ENCODE data around the gene CCNJ. TPM values are rescaled to one million over a fixed set of nuclear protein-coding genes. Genes with fewer than 3 reads are reported as not detected.
A peak's percentile ranks its signal among the peaks of the same experiment; 100 is the strongest.

CCNJ gene
- total and polyA plus RNA-seq, 2 donors (not counting 1 experiment from before 2014, with no cell fraction given) = 2.8 to 8.9 TPM

GRCh38 chr10:96082748-96083147, 39.4 kb downstream of the CCNJ start:
- no peaks in the 10 kb centered on the region for H3K9me3 Mint-ChIP-seq (ENCODE audit: insufficient read depth)
- H3K27ac Mint-ChIP-seq = no peak overlapping the region
- no peaks in the 10 kb centered on the region for H3K79me2 ChIP-seq (ENCODE audit: control insufficient read depth, insufficient read depth, low read length)
- H3K27me3 ChIP-seq (replicated peaks in 1 of 4; ENCODE audit: control extremely low read depth in 1 of 4, control insufficient read depth in 3 of 4, insufficient read depth in 4 of 4, low read length in 3 of 4) = no peaks in the 10 kb centered on the region
- no peaks in the 10 kb centered on the region for H3K9me3 ChIP-seq (ENCODE audit: control extremely low read depth in 1 of 3, control insufficient read depth in 2 of 3, insufficient read depth in 1 of 3, low read length in 2 of 3)
- CTCF ChIA-PET = interaction anchor here (1.4 kb wide), 2 partner anchors 65 to 210 kb away, joined by 4 read pairs; no protein-coding TSS in a partner anchor
- intact Hi-C loops (cut with micrococcal nuclease) = no loop called here
- ATAC-seq (ENCODE audit: low read depth) (no peak), DNase-seq (no peak)
- no peaks in the 10 kb centered on the region for H3K27me3 Mint-ChIP-seq
- POLR2A ChIA-PET = no interaction called here
- no peak overlapping the region for H3K9ac ChIP-seq (ENCODE audit: low read length)
- no peaks in the 10 kb centered on the region for H4K20me1 ChIP-seq (ENCODE audit: control insufficient read depth, insufficient read depth, low read length, poor library complexity, severe bottlenecking)
- H3K27ac ChIP-seq (ENCODE audit: low read length in 2 of 2) = no peak overlapping the region
- H3K4me3 Mint-ChIP-seq = no peak overlapping the region
- peaks cover 0 to 3% of the 10 kb centered on the region in 2 experiments for H3K36me3 ChIP-seq (replicated peaks in 1 of 2; ENCODE audit: control extremely low read depth in 1 of 2, control insufficient read depth in 1 of 2, extremely low read depth in 1 of 2, insufficient read depth in 2 of 2, low read length in 1 of 2)
- no CpG with 5 or more reads among the region's 1 CpG for WGBS (ENCODE audit: insufficient coverage)
- H2AFZ ChIP-seq (ENCODE audit: insufficient read depth, low read depth, low read length, poor library complexity, severe bottlenecking) = no peak overlapping the region
- no peak overlapping the region for H3K4me2 ChIP-seq (replicated peaks; ENCODE audit: low read depth, low read length, poor library complexity, severe bottlenecking)
- H3K4me1 Mint-ChIP-seq = no peaks in the 10 kb centered on the region
- TF ChIP-seq EZH2 (IDR thresholded peaks at IDR 0.05; ENCODE audit: borderline replicate concordance, insufficient read depth, low read depth, low read length, poor library complexity, severe bottlenecking) = no peak
- TF ChIP-seq, protein P1, sequence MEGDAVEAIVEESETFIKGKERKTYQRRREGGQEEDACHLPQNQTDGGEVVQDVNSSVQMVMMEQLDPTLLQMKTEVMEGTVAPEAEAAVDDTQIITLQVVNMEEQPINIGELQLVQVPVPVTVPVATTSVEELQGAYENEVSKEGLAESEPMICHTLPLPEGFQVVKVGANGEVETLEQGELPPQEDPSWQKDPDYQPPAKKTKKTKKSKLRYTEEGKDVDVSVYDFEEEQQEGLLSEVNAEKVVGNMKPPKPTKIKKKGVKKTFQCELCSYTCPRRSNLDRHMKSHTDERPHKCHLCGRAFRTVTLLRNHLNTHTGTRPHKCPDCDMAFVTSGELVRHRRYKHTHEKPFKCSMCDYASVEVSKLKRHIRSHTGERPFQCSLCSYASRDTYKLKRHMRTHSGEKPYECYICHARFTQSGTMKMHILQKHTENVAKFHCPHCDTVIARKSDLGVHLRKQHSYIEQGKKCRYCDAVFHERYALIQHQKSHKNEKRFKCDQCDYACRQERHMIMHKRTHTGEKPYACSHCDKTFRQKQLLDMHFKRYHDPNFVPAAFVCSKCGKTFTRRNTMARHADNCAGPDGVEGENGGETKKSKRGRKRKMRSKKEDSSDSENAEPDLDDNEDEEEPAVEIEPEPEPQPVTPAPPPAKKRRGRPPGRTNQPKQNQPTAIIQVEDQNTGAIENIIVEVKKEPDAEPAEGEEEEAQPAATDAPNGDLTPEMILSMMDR (IDR thresholded peaks at IDR 0.05) = no peak
- no peaks in the 10 kb centered on the region for H3K4me1 ChIP-seq (ENCODE audit: control insufficient read depth in 2 of 2, insufficient read depth in 2 of 2, low read length in 2 of 2)
- H3K4me3 ChIP-seq (ENCODE audit: control extremely low read depth in 1 of 5, extremely low read depth in 1 of 5, insufficient read depth in 1 of 5, low read depth in 2 of 5, low read length in 4 of 5) = no peak overlapping the region

GRCh38 chr10:96089116-96089515, 45.7 kb downstream of the CCNJ start:
- Histone ChIP-seq H3K79me2 (ENCODE audit: control insufficient read depth, insufficient read depth, low read length) (no peaks in the 10 kb centered on the region), H3K9ac (ENCODE audit: low read length) (peak overlapping the region; percentile 88), H3K27me3 (replicated peaks in 1 of 4; ENCODE audit: control extremely low read depth in 1 of 4, control insufficient read depth in 3 of 4, insufficient read depth in 4 of 4, low read length in 3 of 4) (peaks cover 0 to 25% (median 17%) of the 10 kb centered on the region in 4 experiments), H3K4me3 (ENCODE audit: control extremely low read depth in 1 of 5, extremely low read depth in 1 of 5, insufficient read depth in 1 of 5, low read depth in 2 of 5, low read length in 4 of 5) (peak overlapping the region in 2 of 5 experiments; percentile 96 to 97), H4K20me1 (ENCODE audit: control insufficient read depth, insufficient read depth, low read length, poor library complexity, severe bottlenecking) (no peaks in the 10 kb centered on the region), H3K9me3 (ENCODE audit: control extremely low read depth in 1 of 3, control insufficient read depth in 2 of 3, insufficient read depth in 1 of 3, low read length in 2 of 3) (peaks cover 5 to 8% (median 7%) of the 10 kb centered on the region in 3 donors), H3K27ac (ENCODE audit: low read length in 2 of 2) (peak overlapping the region in 1 of 2 donors; percentile 96), H3K36me3 (replicated peaks in 1 of 2; ENCODE audit: control extremely low read depth in 1 of 2, control insufficient read depth in 1 of 2, extremely low read depth in 1 of 2, insufficient read depth in 2 of 2, low read length in 1 of 2) (no peaks in the 10 kb centered on the region), H3K4me2 (replicated peaks; ENCODE audit: low read depth, low read length, poor library complexity, severe bottlenecking) (peak overlapping the region; percentile 81), H2AFZ (ENCODE audit: insufficient read depth, low read depth, low read length, poor library complexity, severe bottlenecking) (peak overlapping the region; percentile 90), H3K4me1 (ENCODE audit: control insufficient read depth in 2 of 2, insufficient read depth in 2 of 2, low read length in 2 of 2) (peaks cover 6 to 9% of the 10 kb centered on the region in 2 donors)
- H3K4me3 Mint-ChIP-seq = peak overlapping the region; percentile 42
- H3K9me3 Mint-ChIP-seq (ENCODE audit: insufficient read depth) = peaks cover 2% of the 10 kb centered on the region
- ChIA-PET CTCF (interaction anchor here (0.9 to 2.5 kb wide), 4 partner anchors 41 to 182 kb away, joined by 3 to 31 read pairs (median 4); partner anchors contain the start of genes CC2D2B, CCNJ and ZNF518A), POLR2A (interaction anchor here (1.0 to 3.2 kb wide), 3 partner anchors 41 to 199 kb away, joined by 3 to 93 read pairs (median 4); partner anchors contain the start of genes CCNJ and ZNF518A)
- intact Hi-C loops (cut with micrococcal nuclease) = loop anchor here (2.0 kb wide), 1 partner anchor 72 kb away; no protein-coding TSS in a partner anchor
- peaks cover 28% of the 10 kb centered on the region for H3K27me3 Mint-ChIP-seq
- no peak for DNase-seq
- TF ChIP-seq EZH2 (IDR thresholded peaks at IDR 0.05; ENCODE audit: borderline replicate concordance, insufficient read depth, low read depth, low read length, poor library complexity, severe bottlenecking) = no peak
- TF ChIP-seq, protein P1 (IDR thresholded peaks at IDR 0.05) = no peak
- peak overlapping the region; percentile 35 for H3K27ac Mint-ChIP-seq
- WGBS (ENCODE audit: insufficient coverage) = no CpG with 5 or more reads among the region's 2 CpGs
- ATAC-seq (ENCODE audit: low read depth) = no peak
- H3K4me1 Mint-ChIP-seq = peaks cover 10% of the 10 kb centered on the region

All from B cell (primary cell).